ENCODE measurements around the gene ADH4.
"Not testable (repeated sequence)": the region's sequence is repeated elsewhere in the genome, so short reads cannot be mapped to it uniquely, and the experiment has no call there.

Gene ADH4

DNA sequence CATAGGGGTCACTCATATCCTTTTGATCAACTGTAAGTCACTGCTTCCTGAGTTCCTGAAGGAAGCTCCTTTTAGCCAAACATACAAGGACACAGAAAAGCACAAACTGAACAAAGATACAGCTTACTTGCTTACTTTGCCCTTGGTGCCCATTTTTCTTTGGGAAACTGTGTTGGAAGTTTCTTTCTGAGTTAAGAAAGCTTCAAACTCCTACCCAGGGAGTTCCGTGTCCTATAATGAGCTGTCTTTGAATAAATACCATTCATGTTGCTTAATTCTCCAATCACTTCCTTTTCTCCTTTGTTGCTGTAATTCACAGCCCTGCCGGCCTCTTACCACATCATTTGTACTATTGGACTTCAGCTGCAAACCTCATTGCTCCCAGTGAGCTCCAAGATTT is at the start of gene ADH4:
TSS of gene ADH4 (minus strand) at position 228 of the 400 bp plus-strand sequence. CDS start at position 153, 75 bp downstream.
- no peak for DNase-seq

DNA sequence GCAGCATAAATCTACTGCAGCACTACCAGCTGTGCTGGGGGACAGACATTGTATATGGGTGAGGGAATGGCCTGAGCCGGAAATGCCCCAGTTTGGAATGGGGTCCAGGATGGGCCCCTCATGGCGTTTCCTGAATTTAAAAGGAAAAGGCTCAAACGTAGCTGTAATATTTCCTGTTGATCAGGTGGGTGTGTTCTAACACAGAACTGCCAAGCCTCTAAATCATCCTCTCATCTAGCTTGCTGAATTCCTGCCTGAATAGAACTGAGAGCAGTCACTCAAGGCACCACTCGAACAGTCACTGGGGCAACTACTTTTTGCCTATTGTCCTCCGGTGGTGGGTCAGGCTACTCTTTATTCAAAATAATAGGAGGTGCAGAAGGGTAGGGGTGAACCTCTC is 46.2 kb upstream of the ADH4 start:
- DNase-seq: no peak

DNA sequence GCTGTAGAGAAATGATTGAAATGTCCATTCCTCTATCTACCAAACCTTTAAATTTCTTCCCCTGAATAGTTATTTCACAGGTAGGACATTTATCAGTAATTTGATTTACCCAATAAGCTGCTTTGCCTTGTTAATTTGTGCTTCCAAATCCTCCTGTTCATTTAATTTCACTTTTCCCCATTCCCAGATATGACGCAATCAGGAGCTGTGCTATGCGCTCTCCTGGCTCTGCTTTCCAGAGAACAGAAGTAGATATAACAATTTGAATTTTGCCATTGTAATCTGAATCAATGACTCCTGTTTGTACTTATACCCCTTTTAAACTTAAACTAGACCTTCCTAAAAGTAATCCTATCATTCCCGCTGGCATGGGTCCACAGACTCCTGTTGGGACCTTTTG is 45.8 kb upstream of the ADH4 start:
- not testable (repeated sequence) for DNase-seq

DNA sequence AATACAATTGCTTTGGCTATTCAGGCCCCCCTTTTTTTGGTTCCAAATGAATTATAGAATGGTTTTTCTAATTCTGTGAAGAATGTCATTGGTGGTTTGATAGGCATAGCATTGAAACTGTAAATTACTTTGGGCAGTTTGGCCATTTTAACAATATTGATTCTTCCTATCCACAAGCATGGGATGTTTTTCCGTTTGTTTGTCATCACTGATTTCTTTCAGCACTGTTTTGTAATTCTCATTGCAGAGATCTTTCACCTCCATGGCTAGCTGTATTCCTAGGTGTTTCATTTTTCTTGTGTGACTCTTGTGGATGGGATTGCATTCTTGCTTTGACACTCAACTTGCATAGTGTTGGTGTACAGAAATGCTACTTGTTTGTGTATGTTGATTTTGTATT is 41.9 kb upstream of the ADH4 start:
- no peak for DNase-seq

DNA sequence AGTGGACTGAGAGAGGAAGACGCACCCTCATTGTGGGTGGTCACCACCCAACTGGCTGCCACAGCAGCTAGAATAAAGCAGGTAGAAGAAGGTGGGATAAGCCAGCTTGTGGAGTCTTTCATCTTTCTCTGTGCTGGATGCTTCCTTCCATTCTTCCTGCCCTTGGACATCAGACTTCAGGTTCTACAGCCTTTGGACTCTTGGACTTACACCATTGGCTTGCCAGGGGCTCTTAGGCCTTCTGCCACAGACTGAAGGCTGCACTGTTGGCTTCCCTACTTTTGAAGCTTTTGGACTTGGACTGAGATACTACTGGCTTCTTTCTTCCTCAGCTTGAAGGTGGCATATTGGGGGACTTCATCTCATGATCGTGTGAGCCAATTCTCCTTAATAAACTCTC is 41.5 kb upstream of the ADH4 start:
- no peak for DNase-seq

DNA sequence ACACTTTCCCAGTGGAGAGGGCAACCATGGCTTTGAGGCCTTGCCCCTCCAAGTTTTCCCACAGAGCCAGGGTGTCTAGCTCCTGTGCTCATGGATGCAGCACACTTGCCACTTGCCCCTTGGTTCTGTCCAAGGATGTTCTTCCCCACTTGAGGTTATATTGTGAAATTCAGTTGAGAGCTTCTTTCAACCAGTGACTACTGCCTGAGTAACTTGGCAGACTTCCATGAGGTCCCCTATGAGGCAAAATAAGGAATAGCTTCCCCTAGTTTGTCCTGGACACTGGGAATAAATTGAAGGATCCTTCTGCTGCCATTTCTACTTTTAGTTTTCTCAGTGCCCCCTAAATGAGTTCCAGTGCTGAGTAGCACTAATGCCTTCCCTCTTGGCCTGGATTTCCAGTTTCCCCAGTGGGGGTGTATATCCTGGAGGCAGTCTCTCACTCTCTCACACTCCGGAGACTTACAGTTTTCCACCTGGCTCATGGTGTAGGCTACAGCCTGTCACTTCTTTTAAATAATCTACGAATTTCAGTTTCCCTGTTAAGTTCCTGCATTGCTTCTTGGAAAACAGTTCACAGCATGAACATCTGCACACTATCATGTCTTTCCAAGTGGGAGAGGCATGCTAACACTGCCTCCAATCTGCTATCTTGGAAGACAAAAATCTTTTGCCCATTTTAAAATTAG is 36.4 kb upstream of the ADH4 start:
- DNase-seq: no peak

DNA sequence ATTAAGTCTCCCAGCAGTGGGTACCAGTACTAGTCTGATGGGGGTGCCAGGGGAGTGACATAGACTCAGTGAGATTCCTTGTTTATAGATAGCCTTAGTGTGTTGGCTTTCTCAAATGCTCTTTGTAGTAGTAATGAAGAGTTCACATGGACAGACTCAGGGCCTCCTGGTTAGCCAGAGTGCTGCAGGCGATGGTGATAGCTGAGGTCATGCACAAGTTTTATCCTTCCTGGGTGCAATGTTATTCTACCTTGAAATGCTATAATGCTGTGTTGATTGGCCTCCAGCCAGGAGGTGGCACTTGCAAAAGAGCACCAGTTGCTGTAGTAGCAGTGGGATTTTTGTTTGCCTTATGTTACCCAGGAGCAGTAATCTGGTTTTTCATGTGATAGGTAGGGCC is 35.5 kb upstream of the ADH4 start:
- DNase-seq: no peak

DNA sequence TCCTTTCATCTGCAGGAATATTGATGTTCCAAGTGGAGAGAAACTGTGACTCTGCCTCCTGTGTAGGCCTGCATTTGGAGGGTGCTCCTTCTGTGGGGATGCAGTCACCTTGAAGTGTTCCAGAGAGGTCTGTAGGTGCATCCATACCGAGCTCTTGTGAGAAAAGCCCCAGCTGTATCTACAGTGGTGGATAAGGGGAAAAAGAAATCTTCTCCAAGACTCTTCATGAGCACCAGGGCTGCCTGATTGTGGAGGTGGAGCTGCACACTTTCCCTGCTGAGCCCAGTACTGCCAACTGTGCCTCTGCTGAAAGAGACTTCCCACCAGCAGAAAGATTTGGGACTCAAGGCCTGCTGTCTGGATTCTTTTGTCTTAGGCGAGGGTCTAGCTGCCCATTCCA is 35.1 kb upstream of the ADH4 start:
- DNase-seq: no peak

DNA sequence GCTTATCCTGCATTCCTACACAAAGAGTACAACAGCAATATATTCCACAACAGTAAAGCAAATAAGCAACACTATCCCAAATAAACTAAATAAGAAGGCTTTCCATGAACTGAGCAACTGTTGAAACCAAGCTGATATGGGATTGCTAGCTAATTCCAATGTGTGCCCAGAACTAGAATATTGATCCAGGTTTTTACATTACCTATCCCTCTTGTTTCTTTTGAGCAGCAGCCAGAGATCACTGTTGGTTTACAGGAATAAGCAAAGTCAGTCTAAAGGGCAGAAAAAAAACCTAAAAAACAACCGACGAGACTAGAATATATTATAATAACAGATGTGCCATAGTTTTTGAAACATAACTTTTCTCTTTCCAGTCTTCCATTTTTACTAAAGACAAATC is 22.4 kb upstream of the ADH4 start:
- no peak for DNase-seq

DNA sequence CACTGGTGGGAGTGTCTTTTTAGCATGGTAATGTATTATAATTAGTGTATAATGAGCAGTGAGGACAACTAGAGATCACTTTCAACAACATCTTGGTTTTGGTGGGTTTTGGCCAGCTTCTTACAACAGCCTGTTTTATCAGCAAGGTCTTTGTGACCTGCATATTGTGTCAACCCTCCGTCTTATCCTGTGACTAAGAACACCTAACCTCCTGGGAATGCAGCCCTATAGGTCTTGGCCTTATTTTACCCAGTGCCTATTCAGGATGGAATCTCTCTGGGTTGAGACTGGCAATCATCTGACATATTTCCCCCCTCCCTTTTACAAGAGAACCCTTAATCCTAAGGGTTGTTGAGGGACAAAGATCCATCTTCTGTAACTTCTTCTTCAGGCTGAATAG is 21.9 kb upstream of the ADH4 start:
- DNase-seq: no peak

DNA sequence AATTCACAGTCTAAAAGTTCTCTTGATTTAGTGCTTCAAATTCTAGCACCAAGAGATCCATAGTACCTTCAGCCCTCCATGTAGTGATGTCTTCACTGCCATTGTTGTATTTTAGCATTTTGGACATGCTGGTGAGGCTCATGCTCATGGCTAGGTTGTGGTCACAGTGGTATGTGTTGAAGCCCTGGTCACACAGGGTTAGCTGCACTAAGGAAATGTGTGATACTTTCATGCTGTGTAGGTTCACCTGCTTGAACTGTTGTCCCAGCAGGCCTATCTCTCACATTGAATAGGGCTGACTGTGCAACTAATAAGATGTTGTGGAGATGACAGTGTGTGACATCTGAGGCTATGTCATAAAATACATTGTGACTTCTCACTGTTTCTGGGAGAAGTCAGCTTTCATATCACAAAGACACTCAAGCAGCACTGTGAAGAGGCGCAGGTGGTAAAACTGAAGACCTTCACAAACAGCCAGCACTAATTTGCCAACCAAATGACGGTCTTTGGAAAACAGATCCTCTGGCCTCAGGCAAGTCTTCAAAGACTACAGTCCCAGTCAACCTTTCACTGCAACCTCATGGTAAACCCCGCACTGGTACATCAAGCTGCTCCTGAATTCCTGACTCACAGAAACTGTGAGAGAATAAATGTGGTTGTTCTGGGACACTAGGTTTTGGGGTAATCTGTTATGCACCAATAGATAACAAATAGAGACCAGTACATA is 17.4 kb upstream of the ADH4 start:
- no peak for DNase-seq

DNA sequence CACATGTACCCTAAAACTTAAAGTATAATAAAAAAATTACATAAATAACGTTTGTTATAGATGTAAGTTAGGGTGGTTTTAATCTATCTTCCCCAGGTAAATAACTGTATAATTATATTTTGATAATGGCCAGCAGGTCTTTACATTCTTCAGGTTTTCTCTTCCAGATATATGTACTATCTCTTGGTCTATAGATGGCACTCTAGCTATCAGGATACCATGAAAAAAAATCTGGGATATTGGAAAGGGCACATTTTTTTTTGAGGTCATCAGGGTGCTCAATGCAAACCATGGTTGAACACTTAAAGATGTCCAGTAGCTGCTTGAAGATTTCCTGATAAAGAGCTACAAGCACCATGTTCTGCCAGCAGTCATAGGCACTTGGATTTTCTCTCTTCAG is 15.6 kb upstream of the ADH4 start:
- DNase-seq: no peak

DNA sequence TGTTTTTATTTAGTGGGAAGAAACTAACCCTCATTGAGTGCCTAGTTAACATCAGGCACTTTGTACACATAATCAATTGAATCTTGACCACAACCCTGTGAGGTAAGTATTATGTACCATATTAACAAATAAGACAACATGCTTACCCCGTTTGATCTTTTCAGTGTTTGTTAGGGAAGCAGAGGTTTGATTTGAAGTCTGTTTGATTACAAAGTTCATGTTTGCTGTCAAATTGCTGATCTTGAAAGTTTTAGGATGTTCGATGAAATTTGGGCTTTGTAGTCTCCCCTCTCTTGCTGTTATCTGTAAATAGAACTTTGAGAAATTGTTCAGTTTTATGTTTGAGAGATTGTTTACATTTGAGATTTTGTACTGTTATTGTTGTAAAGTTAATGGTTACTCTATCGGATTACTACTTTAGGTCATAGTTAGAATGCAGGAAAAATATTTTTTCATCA is 13.4 kb upstream of the ADH4 start:
- DNase-seq: no peak

DNA sequence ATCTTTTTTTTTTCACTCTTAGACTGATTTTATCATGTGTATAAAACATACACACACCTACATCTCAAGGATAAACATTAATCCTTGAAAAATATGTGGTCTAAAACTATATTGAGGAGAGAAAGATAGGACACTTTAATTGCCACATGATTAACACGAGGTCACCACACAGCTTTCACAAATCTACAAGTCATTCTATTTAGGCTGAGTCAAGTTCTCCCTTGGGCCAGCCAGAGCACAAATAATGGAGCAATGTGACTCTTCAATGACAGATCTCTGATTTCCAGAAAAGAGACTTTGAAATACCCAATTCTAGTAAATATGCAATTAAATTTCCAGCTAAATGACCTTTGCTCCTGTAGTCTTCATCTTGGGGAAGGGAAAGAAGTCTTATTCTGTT is 12.9 kb upstream of the ADH4 start:
- no peak for DNase-seq

DNA sequence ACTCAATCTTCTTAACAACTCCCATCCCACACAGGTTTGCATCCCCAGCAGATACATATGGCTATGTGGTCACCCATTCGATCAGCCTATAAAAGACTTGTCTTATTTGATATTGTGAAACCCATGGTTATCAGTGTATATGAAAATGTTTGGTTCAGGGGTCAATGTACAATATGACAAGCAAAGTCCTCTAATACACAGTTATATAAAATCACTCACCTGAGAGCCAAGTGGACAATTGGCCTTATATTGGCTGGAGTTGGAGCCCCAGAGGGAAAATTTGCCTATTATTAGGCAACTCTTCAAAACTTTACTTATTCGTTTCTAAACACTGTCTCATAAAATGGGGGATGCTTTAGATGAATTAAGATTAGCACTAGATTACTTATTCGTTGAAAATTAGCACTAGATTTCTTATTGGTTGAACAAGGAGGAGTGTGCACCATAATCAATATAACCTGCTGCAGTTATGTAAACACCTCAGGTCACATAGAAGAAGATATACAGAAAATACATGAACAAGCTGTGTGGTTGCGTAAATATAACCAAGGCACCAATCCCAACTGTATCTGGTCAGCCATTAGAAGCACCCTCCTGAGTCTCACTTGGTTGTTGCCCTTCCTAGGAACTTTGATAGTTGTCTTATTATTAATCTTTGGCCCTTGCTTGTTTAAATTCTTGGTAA is 10.7 kb upstream of the ADH4 start:
- DNase-seq: no peak

DNA sequence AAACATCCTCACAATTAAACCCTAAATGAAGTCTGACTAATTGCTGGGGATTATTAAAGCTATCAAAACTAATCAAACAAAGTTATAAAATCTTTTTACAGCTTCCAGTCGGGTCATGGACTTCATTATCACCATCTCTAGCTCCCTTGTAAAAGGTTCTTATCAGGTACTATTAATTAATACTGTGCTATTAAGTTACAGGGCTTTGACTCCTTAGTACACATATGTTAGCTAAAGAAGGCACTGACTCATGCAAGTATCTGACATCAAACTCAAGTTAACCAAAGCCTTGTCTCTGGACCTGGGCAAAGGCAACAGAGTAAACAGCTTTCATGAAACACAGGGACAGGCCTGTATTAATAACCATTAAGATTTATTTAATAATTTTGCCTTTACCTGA is 7.9 kb upstream of the ADH4 start:
- no peak for DNase-seq

DNA sequence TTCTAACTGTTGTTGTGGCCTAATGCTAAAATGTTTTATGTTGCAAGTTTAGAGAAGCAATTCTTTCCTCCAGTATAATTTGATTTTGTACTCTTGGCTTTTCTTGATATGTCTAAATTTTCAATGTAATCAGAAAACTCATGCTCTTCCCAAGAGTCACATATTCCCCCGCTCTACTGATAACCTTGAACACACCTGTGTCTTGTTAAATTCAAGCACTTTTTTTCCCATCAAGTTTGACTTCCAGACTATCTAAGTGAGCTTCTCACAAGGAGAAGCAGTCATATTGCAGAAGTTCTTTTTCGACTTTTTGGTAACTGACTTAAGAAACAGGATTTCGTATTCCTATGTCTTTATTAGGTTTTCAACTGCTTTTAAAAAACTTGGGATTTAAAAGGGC is 7.4 kb upstream of the ADH4 start:
- DNase-seq: no peak

DNA sequence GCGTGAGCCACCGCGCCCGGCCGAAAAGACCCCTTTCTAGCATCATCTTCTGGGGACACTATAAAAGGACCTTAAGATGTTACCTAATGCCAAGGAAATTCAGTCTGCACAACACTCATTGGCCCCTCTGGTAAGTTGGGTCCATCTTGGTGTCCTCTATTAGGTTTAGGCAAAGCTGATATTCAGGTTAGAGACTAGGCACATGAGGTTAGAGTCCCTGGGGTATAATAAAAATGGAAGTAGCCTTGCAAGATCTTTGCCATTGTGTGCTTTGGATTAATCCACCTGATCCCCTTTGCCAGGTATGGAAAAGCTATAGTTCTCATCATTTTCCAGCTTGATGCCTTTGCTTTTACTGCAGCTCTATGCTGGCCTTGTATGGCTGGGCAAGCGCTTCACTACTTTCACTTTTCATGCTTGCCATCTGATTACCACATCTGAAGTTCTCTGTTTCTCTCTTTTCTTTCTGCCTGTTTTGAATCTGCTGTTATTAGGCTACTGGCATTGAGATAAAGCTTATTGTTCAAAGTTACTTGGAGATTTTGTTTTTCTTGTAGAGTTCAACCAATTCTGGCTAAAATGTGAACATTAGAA is 5.4 kb upstream of the ADH4 start:
- no peak for DNase-seq

DNA sequence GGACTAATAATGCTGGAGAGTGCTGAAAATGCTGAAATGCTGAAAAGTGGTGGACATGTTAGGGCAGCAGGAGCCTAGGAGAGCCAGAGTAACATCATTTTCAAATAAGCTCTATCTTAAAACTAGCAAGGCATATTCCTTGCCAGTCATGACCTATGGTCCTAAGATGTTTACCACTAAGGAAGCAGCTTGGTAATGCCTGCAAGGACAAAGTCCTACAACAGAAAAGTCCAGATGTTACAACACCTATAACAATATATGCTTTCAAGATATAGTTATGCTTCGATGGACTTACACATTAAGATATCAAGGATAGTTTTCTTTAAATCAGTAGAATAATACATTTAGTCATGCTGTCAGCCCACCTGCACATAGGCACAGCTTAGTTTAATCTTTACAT is 4.5 kb upstream of the ADH4 start:
- no peak for DNase-seq

DNA sequence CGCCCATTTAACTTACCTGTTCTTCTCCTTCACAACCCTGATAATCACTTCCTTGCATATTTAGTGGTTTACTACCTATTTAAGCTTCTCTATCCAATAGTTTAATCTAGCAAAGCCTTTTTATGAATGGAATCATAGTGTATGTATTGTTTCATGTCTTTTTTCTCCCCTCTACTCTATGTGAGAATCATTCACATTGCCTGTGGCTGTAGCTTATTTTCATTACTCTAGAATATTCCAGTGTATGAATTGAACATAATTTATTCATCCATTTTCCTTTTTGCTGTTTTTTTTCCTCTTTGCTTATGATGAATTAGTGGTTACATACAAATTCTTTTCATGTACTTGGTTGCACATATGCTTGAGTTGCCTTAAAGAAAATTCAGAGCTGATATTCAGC is 490 bp upstream of the ADH4 start:
- no peak for DNase-seq

DNA sequence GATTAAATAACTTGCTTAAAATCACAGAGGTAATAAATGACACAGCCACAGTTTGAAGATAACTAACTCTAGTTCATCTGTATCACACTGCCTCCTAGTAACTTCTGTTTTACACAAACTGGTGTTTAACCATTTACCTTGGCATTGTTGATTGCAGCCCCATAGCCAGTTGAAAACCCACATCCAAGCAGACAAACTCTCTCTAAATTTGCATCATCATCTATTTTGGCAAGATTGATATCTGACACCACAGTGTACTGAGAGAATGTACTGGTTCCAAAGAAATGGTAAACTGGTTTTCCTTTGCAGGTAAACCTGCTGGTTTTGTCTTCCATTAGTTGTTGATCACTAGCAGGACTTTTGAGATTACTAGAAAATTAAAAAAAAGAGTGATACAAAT is 7.8 kb downstream of the ADH4 start:
- DNase-seq: no peak

DNA sequence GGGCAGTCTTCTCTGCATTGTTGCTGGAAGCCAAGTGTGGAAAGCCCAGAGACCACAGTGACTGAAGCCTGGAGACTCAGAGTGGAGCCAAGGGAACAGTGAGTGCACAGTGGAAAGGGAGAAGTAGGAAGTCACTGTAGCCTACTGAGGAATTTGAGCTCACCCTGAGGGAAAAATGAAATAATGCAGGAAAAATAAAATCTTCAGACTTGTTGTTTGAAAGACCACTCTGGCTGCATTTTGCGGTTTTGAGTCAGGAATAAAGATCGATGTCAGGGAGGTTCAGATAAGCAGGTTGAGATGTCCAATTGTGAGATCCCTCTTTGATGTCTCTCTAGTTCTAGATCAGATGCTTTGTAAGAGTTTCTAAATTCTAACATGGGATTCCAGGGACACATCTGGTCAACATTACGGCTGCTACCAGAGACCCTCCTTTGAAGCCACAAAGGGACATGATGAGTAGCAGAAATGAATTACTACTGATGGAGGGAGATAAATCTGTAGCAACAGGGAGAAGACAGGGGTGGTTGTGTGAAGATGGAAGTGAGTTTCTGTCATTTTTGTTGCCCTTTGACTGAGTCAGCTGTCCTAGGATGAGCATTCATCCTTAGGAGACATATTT is 8.4 kb downstream of the ADH4 start:
- DNase-seq: no peak

DNA sequence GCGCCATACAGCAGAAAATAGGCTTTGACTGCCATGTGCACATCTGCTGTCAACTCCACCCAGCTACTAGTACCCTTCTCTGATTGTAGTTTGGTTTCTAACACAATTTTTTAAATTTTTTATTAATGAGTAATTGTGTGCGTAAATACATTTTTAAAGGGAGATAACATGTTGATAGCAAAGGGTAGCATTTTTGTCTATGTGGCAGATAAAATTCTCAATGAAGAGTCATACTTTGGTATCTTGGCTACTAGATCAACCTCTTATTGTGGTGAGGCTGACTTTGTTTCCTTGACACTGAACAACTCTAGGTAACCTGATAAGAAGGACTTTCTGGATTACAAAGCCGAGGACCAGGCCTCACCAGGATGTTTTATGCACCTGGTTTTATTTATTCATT is 9.5 kb downstream of the ADH4 start:
- DNase-seq: no peak
